Stimulated activated CD8-positive, alpha-beta memory T cell treated with anti-CD3 and anti-CD28 coated beads, Interleukin-12 subunit alpha, Interleukin-12 subunit beta, amount 100 ng/mL, for 1 hour (primary cell): ENCODE measurements around the gene LRIG1.
A peak's percentile ranks its signal among the peaks of the same experiment; 100 is the strongest.

Source experiments
- DNase-seq: peaks from one replicate; pipeline ENCODE4 v3.0.0-alpha.2; 2020; ENCODE audit warnings: low read depth

The LRIG1 gene

DNA sequence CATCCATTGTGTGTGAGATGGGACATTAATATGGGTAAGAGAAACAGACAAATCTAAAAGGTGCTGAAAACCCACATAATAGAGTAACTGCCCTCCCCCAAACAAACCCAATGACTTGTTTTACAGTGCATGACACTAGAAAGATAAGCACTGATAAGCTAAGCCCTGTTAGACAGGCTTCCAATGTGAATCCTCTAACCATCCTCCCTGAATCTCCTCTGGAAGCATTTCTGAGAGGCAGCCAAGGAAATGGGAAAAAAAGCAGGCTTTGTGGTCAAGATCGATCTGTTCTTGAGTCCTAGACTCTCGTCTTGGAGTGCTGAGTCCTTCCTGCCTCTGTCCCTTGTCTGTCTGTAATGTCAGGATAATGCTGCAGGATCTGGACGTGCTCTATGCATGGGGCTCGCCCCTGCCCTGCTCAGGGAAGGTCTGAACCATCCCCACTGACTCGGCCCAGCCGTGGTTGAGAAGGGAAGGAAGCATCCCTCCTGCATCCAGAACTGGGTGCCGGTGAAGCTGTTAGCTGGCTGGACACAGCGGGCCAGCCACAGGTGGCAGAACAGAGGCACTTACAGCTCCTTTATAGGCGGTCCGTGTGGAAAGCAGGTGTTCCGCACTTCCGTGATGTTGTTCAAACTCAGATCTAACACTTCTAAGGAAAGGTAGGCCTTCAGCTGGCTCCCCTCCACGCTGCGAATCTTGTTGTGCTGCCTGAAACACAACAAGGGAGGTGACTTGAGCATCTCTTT lies 84.1 kb downstream of the LRIG1 start:
- DNase-seq = no peak

DNA sequence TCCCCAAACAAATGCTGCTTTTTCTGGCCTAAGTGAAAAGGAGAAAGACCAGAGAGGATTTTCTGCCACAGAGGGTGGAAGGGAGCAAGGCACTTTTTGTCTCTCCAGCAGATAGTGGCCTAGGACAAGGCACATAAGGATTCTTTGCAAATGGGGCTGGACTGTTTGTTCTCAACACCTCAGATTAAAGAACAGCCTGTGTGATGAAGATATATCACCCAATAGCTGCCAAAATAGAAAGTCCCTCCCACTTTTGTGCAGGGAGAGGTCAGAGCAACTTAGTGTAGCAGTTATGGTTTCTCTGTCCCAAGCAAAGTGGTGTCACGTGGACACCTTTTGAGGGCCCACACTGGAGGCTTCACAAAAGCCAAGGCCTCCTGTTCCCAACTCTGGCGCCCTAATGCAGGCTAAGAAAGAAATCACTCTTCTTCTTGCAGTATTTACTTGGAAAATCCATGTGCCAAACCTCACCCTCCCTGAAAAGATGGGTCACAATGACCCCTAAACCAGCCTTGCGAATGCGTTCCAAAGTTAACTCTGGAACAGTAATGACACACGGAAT lies 84.9 kb downstream of the LRIG1 start:
- DNase-seq = no peak

DNA sequence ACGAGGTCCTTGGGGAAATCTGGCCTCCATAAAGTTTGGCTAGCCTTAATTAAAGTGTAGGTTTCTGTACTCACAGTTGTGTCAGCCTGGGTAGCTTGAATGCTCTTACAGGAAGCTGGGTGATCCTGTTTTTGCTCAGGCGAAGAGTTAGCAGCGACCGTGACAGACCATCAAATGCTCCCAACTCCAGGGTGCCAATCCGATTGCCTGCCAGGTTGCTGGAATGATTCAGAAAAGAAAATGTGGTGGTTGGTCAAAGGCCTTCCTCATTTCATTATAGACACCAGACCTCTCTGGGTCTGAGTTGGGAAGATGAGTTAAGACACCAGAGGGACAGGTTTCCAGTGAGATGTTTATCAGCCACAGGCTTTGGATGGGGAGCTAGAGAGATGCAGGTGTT lies 86.0 kb downstream of the LRIG1 start:
- DNase-seq = no peak

DNA sequence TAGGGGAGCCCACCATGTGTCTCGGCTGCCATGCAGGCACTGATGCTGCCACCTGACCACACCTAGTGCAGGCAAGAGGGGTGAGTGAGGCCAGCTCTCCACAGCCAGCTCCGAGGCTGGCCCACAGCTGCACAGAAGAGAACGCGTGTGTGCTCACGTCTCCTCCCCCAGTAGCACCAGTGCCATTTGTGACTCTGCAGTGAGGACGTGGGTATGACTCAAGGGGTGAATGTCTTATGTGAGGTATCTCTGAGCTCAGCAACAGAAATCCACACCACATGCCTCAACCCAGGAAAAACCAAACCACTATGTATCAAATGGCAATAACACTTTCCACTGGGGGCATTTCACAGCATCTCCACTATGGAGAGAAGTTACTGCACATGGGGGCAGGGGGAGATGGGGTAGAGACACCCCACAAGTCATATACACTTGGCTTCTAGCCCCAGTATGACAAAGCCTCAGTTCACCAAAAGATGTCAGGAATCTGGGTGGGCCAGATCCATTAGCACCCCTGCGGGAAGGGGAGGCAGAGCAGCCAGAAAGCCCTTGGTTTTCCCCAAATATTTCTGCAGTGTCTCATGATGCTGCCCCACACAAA lies 87.6 kb downstream of the LRIG1 start:
- DNase-seq = no peak

DNA sequence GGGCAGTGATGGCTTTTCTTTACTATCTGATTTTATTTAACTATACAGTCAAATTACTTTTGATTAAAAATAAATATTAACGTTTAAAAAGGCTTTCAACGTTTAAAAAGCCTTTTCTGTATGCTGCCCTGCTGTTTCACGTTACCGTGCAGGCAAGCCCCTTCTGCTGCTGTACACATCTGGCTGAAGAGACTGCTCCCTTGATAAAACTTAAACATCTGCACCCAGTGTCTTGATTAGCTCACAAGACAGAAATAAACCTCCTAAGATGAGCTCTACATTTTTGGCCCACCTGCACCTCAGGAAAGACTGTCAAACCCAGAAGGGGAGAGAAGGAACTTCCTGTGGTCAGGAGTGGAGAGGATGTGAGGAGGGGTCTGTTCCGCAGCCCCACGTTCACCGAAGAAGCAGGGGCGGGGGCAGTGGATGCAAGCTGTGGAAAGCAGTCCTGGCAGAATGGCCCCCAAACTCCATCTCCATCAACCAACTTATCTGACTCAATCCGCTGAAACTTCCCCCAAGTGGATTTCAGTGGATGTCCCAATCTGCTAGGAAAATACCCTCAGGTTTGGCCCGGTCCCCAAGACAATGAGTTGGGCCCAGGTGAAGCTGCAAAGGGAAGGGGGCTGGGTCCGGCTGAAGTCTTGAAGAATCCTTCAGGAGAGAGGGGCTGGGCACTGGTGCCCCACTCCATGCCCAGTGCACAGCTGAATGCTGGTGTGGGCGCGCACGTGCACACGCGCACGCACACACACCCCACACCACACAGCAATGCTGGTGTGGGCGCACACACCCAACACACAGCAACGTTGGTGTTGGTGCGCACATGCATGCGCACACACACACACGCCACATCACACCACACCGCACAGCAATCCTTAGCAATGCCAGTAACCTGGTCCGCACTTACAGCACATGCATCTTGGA lies 88.6 kb downstream of the LRIG1 start:
- DNase-seq = no peak

DNA sequence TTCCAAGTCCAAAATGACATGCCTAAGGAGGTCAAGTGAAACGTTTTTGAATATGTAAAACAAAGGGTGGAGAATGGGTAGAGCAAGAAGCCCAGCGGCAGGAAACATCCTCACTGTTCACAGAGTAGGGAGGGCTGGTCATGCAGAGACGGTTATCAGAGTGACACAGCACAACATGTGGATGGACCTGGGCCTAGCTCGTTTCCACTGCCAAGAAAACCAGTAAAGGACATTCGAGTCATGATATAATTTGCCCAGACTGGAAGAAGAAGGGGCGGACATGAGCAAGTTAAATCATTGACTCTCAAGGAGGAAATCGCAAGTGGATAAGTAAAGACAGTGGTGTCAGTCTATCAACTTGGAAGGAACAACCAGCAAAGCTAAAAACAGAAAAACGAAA lies 89.3 kb downstream of the LRIG1 start:
- no peak for DNase-seq

DNA sequence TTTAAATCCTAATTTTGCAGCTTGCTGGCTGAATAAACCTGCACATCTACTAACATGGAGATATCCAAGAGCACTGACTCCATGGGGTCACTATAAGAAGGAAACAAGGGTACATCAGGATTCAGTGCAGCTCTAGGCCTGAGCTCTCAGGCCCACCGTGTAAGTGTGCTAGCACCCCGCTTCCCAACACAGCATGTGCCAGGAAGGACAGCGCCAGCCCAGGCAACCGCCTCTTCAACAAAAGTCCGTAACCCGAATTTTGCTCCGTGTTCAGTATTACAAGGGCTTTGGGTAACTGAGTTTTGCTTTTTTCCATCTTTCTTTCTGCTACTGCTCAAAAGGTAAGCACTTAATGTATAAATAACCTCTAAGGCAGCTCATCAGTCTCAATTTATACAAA lies 89.8 kb downstream of the LRIG1 start:
- DNase-seq = no peak

DNA sequence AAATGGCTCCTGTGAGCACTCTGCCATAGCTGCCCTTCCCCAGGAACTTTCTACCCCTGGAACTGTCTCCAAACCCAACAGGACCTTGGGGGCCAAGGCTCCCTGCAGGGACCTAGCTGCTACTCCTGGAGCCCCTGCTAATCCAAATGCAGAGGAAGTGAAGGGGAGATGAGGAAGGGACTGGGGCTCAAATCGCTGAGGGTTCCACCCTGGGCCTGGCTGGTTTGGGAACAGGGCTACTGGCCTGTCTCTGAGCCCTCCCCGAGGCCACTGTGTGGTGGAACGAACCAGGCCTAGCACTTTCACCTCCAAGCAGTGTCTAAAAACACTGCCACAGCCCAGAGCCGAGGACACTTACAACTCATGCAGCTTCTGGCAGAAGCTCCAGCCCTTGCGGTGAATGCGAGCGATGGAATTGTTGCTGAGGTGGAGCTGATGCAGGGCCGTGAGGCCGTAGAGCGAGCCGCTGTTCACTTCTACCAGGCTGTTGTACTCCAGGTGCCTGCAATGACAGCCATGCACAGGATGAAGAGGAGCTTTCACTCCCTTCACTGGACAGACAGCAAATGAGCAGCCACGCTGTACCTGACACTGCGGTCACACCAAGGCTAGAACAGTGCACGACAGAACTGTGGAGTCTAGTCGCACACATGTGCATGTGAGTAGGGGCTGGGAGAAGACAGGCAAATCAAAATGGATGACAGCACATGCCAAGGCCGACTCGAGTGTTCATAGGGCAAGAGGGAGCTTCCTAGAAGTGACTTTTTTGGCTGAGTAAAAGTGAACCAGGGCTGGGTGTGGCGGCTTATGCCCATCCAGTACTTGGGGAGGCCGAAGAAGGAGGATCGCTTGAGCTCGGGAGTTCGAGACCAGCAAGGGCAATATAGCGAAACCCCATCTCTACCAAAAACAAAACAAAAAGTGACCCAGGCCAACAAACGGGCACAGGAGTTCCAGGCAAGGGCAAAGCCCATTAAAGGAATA lies 90.8 kb downstream of the LRIG1 start:
- DNase-seq = no peak

DNA sequence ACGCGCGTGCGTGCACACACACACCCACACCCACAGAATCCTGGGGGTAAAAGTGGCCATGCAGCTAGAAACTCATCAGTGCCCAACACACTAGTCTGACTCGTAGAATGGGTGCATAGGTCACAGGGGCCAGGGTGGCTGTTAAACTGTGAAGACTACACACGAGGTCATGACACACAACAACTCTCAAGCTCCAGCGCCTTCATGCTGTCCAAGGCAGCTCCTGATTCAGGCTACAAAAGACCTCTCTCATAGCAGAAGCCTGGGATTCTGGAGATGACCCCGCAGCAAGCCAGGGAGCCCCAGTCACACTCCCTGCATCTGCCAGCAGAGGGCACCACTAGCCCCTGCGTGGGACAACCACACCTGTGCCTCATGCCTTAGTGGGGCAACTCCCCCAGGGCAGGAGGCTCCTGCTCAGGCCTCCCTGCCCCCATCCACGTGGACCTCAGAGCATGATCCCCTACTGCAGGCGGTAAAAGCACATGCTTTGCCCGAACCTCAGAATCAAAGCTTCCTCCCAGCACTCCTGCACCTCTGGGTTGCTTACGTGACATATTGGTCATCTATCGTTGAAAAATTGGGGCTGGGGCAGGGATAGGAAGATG lies 93.1 kb downstream of the LRIG1 start:
- peak; percentile 61 for DNase-seq

DNA sequence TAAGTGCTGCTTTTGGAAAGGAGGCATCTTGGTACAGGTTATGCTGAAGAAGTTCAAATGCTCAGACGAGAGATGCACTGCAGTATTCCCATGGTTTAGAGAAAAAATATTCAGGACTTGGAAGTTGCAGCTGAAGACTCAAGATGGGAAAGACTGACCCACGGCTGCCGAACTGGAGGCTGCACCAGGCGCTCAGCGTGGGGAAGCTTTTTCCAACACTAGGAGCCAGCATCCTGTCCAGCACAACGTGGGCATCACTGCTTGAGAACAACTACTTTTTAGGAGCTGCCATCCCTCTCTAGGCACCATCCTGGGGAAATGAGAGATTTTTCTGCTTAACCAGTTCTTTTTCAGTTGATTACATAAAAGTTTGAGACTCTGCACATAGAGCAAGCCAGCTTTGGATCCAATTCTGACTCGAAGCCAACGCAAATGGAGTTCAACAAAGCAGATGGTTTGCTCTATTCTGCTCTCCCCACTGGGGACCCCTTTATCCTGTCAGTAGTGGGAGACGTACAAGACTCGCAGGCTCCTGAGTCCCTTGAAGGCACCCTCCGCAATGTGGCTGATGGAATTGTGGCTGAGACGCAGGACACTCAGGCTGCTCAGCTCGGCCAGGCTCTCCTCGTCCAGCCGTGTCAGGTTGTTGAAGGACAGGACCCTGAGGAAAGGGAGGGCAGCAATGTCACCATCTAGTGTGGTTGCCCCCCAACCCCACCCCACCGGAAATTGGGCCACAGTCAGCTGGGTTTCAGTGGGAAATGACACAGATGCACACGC lies 93.8 kb downstream of the LRIG1 start:
- no peak for DNase-seq

DNA sequence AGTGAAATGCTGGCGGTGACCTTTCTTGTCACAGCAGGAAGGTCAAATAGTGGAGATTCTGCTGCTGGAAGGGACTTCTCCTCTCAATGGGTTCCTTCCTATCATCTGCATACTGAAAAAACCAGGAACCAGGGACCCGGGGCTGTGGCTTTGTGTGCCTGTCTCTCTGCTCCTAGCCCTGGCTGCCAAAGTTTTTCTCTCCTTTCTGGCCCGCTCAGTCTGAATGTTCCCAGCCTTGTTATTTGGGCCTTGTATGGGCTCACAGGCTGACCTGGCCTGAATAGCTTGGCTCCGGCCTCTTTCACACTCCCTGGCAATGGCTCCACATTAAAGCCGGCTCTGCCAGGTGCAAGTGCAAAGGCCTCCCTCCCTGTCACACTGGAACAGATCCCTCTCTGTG lies 94.7 kb downstream of the LRIG1 start:
- no peak for DNase-seq

DNA sequence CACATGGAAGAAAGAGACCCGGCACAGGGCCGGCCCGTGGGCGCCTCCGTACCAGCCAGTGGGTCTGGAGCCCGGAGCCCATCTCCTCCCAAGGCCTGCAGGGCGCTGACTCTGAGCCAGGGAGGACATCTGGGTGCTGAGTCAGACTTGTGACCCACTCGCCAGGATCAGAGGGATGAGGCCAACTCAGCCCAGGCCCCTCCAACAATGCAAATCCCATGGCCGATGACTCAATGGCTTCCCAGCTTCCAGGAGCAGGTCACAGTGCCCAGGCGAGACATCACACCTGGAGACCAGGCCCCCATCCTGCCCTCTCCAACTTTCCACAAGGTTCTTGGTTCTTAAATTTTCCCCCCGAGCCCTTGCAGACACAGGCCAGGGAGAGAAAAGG lies 95.1 kb downstream of the LRIG1 start:
- DNase-seq = no peak

DNA sequence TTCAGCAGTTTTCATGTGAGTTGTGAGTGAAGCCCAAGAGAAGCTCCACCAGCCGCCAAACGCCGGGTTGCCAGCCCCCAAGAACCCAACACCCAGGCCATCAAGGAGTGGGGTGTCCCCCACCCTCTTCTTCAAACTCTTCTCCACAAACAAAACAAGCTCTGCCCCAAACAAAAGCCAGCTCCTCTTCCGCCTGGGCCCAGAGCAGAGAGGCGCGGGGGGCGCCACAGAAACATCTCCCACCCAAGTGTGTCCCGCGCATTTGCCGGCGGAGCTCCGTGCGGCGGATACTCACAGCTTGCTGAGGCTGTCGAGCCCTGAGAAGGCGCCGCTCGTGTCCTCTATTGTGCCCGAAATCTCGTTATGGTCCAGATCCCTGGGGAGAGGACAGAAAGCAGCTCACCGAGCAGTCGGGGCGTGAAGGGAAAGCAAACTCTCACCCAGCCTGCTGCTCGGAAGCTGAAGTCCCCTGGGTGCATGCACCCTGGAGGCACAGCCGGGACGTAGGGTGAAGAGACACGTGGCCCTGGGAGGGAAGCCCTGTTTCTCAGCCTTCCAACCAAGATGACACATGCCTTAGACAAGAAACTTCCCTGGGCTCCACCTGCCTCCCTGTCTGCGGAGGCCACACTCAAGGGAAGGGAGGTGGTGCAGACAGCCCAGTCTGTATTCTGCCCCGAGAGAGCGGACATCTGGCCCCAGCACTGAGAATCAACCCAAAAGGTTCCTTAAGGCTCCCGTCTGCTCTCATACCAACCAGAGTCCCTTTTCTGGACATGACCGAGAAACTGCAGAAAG lies 95.7 kb downstream of the LRIG1 start:
- DNase-seq = no peak

DNA sequence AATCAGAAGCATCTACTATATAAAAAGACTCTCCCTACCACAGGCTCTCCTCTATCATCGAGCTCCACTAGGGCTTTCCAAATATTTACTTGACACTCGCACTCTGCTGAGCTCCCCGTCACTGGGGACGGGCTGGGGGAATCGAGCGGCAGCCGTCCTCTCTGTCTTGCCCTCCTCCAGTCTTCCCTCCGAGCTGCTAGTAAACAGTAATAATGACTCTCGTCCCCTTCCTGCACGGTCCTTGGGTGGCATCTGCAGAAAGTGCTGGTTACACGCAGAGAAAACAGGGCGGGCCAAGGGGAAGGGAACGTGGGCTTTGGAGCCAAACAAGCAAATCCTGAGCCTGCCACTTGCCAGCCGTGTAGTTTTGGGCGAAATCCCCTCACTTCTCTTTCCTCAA lies 96.6 kb downstream of the LRIG1 start:
- no peak for DNase-seq

DNA sequence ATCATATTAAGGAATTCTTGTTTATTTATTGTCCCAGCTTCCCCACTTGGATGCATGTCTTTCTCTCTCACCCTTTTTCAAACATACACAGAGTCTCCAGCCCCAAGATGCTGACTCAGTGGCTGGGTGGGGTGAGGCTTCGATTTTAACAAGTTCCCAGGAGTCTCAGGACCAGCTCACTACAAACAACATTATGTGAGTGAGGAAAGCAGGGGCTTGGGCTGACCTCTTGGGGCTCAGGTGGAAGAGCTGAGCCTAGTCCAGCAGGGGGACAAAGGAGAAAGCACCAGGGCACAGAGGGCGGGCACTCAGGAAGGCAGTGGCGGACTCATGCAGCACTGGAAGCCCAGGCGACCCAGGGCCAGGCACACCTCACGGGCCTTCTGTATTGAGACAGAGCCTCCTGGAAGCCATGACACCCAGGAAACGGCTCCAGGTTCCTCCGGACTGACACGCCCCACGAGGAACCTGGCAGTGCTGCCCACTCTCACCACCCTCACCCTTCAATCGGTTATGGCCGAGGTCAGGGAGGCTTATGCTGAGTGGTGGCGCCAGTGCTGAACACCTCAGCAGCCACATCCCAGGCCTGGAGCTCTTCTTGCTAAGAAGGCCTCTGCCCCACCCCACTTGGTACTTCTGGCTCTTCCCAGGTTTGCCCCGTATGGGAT lies 97.4 kb downstream of the LRIG1 start:
- no peak for DNase-seq

DNA sequence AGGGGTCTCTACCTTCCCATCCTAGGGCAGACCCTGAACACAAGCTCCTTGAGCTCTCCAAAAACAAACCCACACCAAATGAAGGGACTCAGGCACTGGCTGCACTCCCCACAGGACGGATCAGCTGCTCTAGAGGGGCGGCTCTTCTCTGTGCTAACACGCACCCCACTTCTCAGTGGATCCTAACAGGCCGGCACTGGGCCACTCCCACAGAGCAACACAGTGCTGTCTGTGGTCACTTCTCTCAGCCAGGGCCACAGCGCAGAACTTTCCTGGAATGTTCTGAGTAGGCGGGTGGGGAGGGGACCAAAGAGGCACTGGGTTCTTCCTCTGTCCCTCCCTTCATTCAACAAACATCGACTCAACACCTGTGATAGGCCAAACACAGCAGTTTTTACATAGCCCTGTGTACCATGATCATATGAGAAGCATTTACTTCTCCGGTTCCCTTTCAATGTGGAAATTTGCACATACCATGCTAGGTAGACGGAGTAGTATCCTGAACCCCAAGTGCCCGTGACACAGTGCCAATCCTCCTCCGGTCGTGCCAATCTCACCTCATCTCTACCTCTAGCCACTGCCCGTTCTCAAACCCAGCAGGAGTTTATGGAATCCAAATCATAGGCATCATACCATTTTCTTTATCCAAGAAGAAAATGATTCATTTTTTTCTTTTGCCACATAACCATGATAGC lies 98.1 kb downstream of the LRIG1 start:
- DNase-seq = no peak

DNA sequence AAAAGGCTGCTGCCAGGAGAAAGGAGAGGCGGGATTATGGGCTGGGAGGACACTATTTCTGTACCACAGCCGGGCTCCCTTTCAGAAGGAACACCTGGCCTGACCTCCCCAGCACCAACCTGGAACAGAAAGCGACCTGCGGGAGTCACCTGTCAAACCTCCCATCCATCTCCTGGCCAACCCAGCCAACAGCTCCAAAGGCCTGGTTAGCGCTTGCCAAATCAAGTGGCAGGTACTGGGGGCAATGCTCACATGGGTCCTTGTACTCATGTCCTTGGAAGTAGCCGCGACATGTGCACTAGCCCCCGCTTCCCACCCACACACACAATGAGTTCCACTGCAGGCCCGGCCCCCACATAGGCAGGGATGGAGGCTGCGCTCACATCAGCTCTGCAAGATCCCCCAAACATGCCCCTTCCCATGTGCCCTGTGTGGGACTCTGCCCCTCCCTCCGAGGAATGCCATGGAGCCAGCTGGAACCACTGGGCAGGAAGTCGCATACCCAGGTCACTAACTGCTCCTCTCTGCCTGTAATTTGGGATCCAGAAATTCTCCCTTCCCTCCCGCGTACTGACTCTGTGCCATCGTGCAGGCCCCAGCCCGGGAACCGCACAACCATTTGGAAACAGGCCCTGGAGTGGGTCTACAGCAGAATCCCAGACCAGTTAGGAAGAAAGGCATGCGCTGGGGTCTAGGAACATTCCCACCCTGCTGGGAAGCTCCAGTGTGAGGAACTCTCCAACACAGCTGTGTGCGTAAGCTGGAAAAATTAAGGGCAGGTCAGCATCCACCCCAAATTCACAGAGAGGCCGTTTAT lies 98.9 kb downstream of the LRIG1 start:
- DNase-seq = no peak
